Activated CD4-positive, alpha-beta T cell treated with anti-CD3 and anti-CD28 coated beads, Interleukin-2, Interleukin-6, amounts not matched to agents 100 ng/mL and 50 ng/mL, durations not matched to agents 16 hours and 8 hours (primary cell): Measurements from ENCODE around the gene DARS2.

Source experiments
- DNase-seq: peaks from one replicate; pipeline ENCODE4 v3.0.0-alpha.2; 2020

DARS2 gene

GRCh38 chr1:173889885-173890284 lies 65.4 kb downstream of the DARS2 start:
- no peak for DNase-seq

GRCh38 chr1:173893611-173894010 lies 69.1 kb downstream of the DARS2 start:
- DNase-seq, result no peak

- DNase-seq, result no peak
Observed at GRCh38 chr1:173894189-173894588, 69.7 kb downstream of the DARS2 start.

- DNase-seq, result no peak
Observed at GRCh38 chr1:173900427-173900826, 76.0 kb downstream of the DARS2 start.

GRCh38 chr1:173900992-173901391 lies 76.5 kb downstream of the DARS2 start:
- DNase-seq, result no peak

- DNase-seq, result no peak
Observed at GRCh38 chr1:173903827-173904531, 79.5 kb downstream of the DARS2 start.
